ENCODE measurements around the gene PITPNM3. TPM values are rescaled to one million over a fixed set of nuclear protein-coding genes. Genes with fewer than 3 reads are reported as not detected.

The PITPNM3 gene
- total and polyA plus RNA-seq, 2 experiments from 2014 or later = 1.0 to 1.5 TPM

GRCh38 chr17:6464446-6465041 is 91.8 kb downstream of the PITPNM3 start (continued):
- TF ChIP-seq CTCF (conservative IDR thresholded peaks at IDR 0.05; ENCODE audit: low read depth in 2 of 2) (no peak), NANOG (IDR thresholded peaks at IDR 0.05; ENCODE audit: borderline replicate concordance) (no peak), EZH2phosphoT487 (IDR thresholded peaks at IDR 0.05; ENCODE audit: unreplicated experiment) (no peak), EZH2 (IDR thresholded peaks at IDR 0.05; ENCODE audit: low read depth, unreplicated experiment) (no peak)

- no peak for ATAC-seq
- Histone ChIP-seq H3K27me3 (ENCODE audit: insufficient read depth) (no peaks in the 10 kb centered on the region), H3K9me2 (ENCODE audit: insufficient read depth) (no peaks in the 10 kb centered on the region), H3K4me3 (no peak overlapping the region), H4K20me1 (replicated peaks; ENCODE audit: insufficient read depth) (no peaks in the 10 kb centered on the region), H3F3A (replicated peaks; ENCODE audit: low read depth) (no peaks in the 10 kb centered on the region), H3K79me2 (replicated peaks; ENCODE audit: insufficient read depth) (no peaks in the 10 kb centered on the region), H3K4me2 (no peak overlapping the region), H3K4me1 (ENCODE audit: insufficient read depth) (peaks cover 16% of the 10 kb centered on the region), H3K36me3 (ENCODE audit: insufficient read depth) (no peaks in the 10 kb centered on the region), H3K27ac (ENCODE audit: low read depth) (no peak overlapping the region), H2AFZ (no peak overlapping the region)
- no peaks in the 10 kb centered on the region; the same call in 1 of the 3 replicates for H3K9me3 Mint-ChIP-seq
- H3K27me3 Mint-ChIP-seq (ENCODE audit: insufficient read depth, low read depth, poor library complexity) = peaks cover 10% of the 10 kb centered on the region
- no peaks in the 10 kb centered on the region for H3K36me3 Mint-ChIP-seq (ENCODE audit: low read depth)
- no peak overlapping the region for H3K27ac Mint-ChIP-seq
- peaks cover 23% of the 10 kb centered on the region for H3K4me1 Mint-ChIP-seq
- DNase-seq (ENCODE audit: low spot score) = no peak
- no peak for TF ChIP-seq REST (IDR thresholded peaks at IDR 0.05; ENCODE audit: unreplicated experiment)
- TF ChIP-seq CREB1 (CRISPR knock-in tag; IDR thresholded peaks at IDR 0.05; ENCODE audit: low read depth) = no peak
- no peak for TF ChIP-seq JUNB (IDR thresholded peaks at IDR 0.05; ENCODE audit: unreplicated experiment)
- no peak for TF ChIP-seq ZNF331 (CRISPR knock-in tag; IDR thresholded peaks at IDR 0.05; ENCODE audit: low read depth)
- no peak for TF ChIP-seq ZNF462 (CRISPR knock-in tag; IDR thresholded peaks at IDR 0.05)
- H3K4me3 Mint-ChIP-seq = no peak overlapping the region
Observed at GRCh38 chr17:6463616-6464445, 92.5 kb downstream of the PITPNM3 start.
